GM18517 (cell line): ENCODE data around the gene SYMPK.

ENCODE experiments used
- ATAC-seq: cut with Tn5 transposase; IDR thresholded peaks from one replicate; pipeline ENCODE4 v1.9.1; 2021; ENCODE audit warnings: mild to moderate bottlenecking, moderate library complexity; ENCODE audit not compliant: unreplicated experiment

SYMPK gene

DNA sequence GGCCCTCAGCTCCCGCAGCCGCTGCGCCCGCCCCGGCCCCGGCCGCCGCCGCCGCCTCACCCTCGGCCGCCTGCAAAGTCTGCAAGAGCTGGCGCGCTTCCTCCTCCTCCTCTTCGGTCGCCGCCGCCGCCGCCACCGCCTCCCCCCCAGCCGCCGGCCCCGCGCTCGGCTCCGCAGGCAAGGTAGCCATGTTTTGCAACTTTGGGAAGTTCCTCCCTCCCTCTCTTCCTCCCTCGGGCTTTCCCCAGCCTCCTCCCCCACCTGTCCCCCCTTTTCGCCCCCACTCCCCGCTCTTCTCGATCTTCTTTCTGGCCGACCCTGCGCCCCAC is 94.3 kb downstream of the SYMPK start:
- no peak for ATAC-seq

DNA sequence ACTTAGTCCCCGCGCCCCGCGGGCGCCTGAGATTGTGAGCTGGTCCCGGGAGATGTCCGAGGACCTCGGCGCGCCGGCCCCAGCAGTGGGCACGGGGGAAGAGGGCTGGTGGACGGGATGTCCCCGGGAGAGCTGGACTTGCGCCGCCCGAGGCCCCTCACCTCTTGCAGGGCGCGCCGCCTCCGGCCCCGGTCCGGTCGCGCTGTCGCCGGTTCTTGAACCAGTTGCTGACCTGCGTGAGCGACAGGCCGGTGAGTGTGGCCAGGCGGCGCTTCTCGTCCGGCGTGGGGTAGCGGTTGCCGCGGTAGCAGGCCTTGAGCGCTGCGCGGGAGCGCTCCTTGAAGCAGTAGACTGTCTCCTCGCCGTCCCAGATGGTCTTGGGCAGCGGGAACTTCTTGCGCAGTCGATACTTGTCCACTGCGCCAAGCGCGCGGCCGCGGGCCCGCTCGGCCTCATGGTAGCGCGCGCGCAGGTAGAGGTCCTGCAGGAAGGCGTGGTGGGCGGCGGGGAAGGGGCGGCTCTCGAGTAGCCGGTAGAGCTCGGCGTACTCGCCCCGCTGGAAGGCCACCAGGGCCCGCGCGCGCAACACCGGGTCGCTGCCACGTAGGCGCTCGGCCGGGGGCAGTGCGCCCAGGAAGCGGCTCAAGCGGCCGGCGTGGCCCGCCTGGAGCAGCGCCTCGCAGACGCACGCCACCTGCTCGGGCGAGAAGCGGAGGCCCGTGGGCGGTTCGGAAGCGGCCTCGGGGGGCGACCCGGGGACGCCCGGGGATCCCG is 94.9 kb downstream of the SYMPK start:
- no peak for ATAC-seq

DNA sequence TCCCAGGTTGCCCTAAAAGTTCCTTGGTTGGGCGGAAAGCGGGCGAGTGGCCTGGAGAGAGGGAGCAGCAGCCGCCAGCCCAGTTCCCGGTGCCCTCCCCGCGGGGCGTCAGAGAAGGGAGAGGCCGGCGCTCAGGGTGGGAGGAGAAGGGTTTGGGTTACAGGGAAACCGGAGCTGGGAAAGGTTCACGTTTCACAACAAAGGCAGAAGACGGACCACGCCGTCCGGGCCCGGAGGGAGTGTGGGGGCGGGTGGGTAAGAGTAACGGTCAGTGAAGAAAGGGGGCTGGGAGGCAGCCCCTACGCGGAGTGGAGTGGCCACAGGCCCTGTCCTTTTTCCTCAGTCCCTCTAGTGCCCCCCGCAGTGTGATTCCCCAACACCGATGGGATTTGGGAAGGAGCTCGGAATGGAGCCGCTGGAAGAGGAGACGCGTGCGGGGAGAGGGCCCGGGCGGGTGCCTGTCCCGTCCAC is 95.5 kb downstream of the SYMPK start:
- ATAC-seq: no peak

DNA sequence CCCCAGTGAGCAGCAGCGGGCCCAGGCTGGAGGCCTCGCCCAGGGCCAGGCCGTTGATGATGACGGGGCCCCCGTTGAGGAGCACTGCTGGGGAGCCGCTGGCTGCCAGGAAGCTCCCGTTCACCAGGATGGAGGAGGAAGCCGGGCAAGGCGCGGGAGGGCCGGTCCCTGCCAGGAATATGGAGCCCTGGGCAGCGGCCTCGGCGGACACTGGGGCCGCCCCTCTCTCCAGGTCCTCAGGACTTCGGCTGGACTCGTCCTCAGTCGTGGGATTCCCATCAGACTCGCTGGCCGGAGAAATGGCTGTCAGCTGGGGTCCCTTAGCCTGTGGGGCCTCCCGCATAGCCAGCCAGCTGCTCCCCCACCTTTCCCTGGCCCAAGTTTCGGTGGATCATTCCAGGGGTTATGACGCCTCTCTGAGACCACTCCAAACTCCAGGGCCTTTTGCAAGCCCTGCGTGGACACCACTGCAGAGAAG is 96.0 kb downstream of the SYMPK start:
- no peak for ATAC-seq

DNA sequence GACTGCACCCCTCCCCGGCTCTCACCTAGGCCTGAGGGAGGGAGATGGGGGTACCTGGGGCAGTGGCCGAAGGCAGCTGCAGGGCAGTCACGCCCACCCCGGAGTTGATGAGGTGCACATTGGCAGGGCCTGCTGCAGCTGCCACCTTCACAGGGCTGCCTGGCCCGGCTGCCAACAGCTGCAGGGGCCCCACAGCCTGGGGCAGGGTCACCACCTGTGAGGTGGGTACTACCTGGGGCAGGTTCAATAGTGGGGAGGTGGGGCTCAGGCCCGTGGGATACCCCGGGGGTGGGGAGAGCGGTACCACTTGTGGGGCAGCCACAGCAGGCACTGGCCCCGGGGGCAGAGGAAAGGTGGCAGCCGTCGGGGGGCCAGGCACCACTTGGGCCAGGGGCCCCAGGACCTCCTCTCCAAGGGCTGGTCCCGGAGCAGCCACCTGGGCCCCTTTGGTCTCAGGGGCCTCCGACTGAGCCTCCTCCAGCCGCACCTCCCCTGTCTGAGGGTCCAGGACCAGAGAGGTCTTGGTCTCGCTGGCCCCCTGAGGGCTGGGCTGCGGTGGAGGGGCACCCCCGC is 96.6 kb downstream of the SYMPK start:
- no peak for ATAC-seq

DNA sequence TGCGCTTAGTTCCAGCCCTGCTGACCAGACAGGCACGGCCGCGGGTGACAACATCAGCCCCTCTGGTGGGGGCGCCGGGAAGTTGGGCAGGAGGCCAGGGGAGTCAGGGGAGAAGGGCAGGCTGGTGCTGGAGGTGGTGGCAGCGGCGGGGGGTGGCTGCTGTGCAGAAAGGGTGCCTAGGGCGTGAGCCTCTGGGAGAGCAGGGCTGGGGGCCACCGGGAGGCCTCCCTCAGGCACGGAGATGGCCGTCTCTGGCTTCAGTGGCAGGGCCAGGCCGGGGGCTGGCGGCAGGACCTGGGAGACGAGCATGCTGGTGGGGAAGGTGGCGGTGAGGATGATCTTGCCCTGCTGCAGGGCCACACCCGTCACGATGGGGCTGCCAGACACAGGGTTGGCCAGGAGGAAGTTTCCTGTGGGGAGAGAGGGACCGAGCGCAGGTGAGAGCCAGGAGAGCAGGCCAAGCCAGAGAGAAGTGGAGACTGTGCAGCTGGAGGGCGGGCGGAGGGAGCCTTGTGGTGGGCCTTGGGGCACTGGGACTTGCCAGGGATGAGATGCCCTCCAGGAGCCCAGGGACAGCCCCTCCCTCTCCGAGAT is 97.1 kb downstream of the SYMPK start:
- ATAC-seq: no peak
